ENCODE measurements around the gene MEGF10.

The MEGF10 gene

GRCh38 chr5:127331890-127332649, 41.5 kb downstream of the MEGF10 start:
- no peak for DNase-seq

GRCh38 chr5:127333483-127333882, 42.9 kb downstream of the MEGF10 start:
- DNase-seq = no peak

- no peak for DNase-seq
These were observed 44.8 kb downstream of the MEGF10 start for GRCh38 chr5:127335381-127335780.

- DNase-seq = no peak
These were observed 47.3 kb downstream of the MEGF10 start for GRCh38 chr5:127337876-127338275.

GRCh38 chr5:127338501-127338900, 47.9 kb downstream of the MEGF10 start:
- no peak for DNase-seq

GRCh38 chr5:127340606-127341005, 50.0 kb downstream of the MEGF10 start:
- no peak for DNase-seq

GRCh38 chr5:127342364-127342763, 51.8 kb downstream of the MEGF10 start:
- DNase-seq = no peak

- DNase-seq = no peak
These were observed 52.7 kb downstream of the MEGF10 start for GRCh38 chr5:127343313-127343712.

GRCh38 chr5:127343866-127344265, 53.3 kb downstream of the MEGF10 start:
- DNase-seq = no peak

GRCh38 chr5:127344931-127345330, 54.3 kb downstream of the MEGF10 start:
- no peak for DNase-seq

GRCh38 chr5:127351418-127351817, 60.8 kb downstream of the MEGF10 start:
- no peak for DNase-seq

- no peak for DNase-seq
These were observed 61.5 kb downstream of the MEGF10 start for GRCh38 chr5:127352068-127352467.

- no peak for DNase-seq
These were observed 62.7 kb downstream of the MEGF10 start for GRCh38 chr5:127353327-127353726.

- DNase-seq = no peak
These were observed 63.2 kb downstream of the MEGF10 start for GRCh38 chr5:127353796-127354195.

- no peak for DNase-seq
These were observed 64.7 kb downstream of the MEGF10 start for GRCh38 chr5:127355337-127355736.

- no peak for DNase-seq
These were observed 67.7 kb downstream of the MEGF10 start for GRCh38 chr5:127358284-127358683.

- no peak for DNase-seq
These were observed 68.1 kb downstream of the MEGF10 start for GRCh38 chr5:127358740-127359139.

GRCh38 chr5:127359502-127359901, 68.9 kb downstream of the MEGF10 start:
- DNase-seq = no peak

- no peak for DNase-seq
These were observed 72.8 kb downstream of the MEGF10 start for GRCh38 chr5:127363403-127363802.

GRCh38 chr5:127367029-127367428, 76.4 kb downstream of the MEGF10 start:
- DNase-seq = no peak

GRCh38 chr5:127367946-127368465, 77.4 kb downstream of the MEGF10 start:
- no peak for DNase-seq

- DNase-seq = no peak
These were observed 79.2 kb downstream of the MEGF10 start for GRCh38 chr5:127369796-127370195.

- no peak for DNase-seq
These were observed 80.0 kb downstream of the MEGF10 start for GRCh38 chr5:127370631-127371030.

GRCh38 chr5:127373858-127374491, 83.4 kb downstream of the MEGF10 start:
- DNase-seq = peak; percentile 3

Data from activated CD4-positive, alpha-beta T cell treated with anti-CD3 and anti-CD28 coated beads, Interleukin-2, Interleukin-6, amounts not matched to agents 100 ng/mL and 50 ng/mL, durations not matched to agents 16 hours and 8 hours (primary cell).